GM12878 (cell line): Measurements from ENCODE around the gene WWC2. TPM values are rescaled to one million over a fixed set of nuclear protein-coding genes. Genes with fewer than 3 reads are reported as not detected.

ENCODE experiments used
- ATAC-seq: fragments of 200-7000 bp; cut with Tn5 transposase; 3 replicates; pipeline ENCODE4 v1.9.1; 2020; ENCODE audit warnings: mild to moderate bottlenecking, moderate library complexity
- BruUV-seq: library from RNA; stranded (reverse); fragments of 400-500 nt; replicated peaks from 2 replicates; lab custom pipeline; 2021; lab: Mats Ljungman, UMichigan
- CTCF ChIA-PET: fragments of 300-600 bp; sonication (Branson Sonifier 250); formaldehyde crosslinking; extraction: SDS; loops from one replicate; lab custom pipeline; 2021; ENCODE audit warnings: inconsistent platforms; lab: Yijun Ruan, JAX
- POLR2A ChIA-PET: fragments of 350-600 bp; formaldehyde crosslinking; extraction: SDS; loops from one replicate; lab custom pipeline; 2021; ENCODE audit warnings: inconsistent platforms; lab: Charles Lee
- RAD21 ChIA-PET: fragments of 300-600 bp; sonication (Branson Sonifier 250); formaldehyde crosslinking; loops from one replicate; lab custom pipeline; 2023; ENCODE audit warnings: antibody characterized with exemption; ENCODE audit not compliant: unreplicated experiment; lab: Charles Lee
- SMC1A ChIA-PET: fragments of 300-600 bp; sonication (Branson Sonifier 250); formaldehyde crosslinking; loops from one replicate; lab custom pipeline; 2023; ENCODE audit not compliant: unreplicated experiment, uncharacterized antibody; lab: Charles Lee
- DNase-seq: peaks from one replicate; pipeline ENCODE4 v3.0.0-alpha.2; 2011; ENCODE audit warnings: low read depth, low spot score
- FAIRE-seq: peaks from 3 replicates; lab custom pipeline; 2011; peaks lifted over from hg19 to GRCh38; lab: Jason Lieb, UNC
- H2AFZ ChIP-seq: 2 replicates; pipeline ENCODE4 v1.6.0; 2011; ENCODE audit warnings: low read depth, low read length, control low read depth; ENCODE audit not compliant: control insufficient read depth
- H3K27ac ChIP-seq: 2 replicates; pipeline ENCODE4 v1.5.1; 2011; ENCODE audit warnings: control low read depth; ENCODE audit not compliant: control insufficient read depth, insufficient read depth
- H3K27me3 ChIP-seq, 2 experiments: replicated peaks in 1 of 2; 2 replicates each; pipeline versions ENCODE4 v1.6.0 to v1.6.1; 2011; ENCODE audit warnings: low read length in 1 of 2; ENCODE audit not compliant: control insufficient read depth in 2 of 2, insufficient read depth in 2 of 2
- H3K36me3 ChIP-seq, 2 experiments: 2 replicates each; pipeline ENCODE4 v1.5.1; 2011; ENCODE audit warnings: low read length in 1 of 2; ENCODE audit not compliant: control insufficient read depth in 2 of 2, insufficient read depth in 2 of 2
- H3K4me1 ChIP-seq: 2 replicates; pipeline ENCODE4 v1.6.1; 2011; ENCODE audit warnings: mild to moderate bottlenecking, low read length, moderate library complexity, mixed read lengths; ENCODE audit not compliant: control insufficient read depth, insufficient read depth
- H3K4me2 ChIP-seq: 2 replicates; pipeline ENCODE4 v1.6.0; 2011; ENCODE audit warnings: control low read depth; ENCODE audit not compliant: control insufficient read depth, insufficient read depth
- H3K4me3 ChIP-seq: fragments of 200-600 bp; sonication (generic); 2 replicates; pipeline ENCODE4 v1.5.1; 2016
- H3K79me2 ChIP-seq: 2 replicates; pipeline ENCODE4 v1.6.0; 2011; ENCODE audit warnings: low read length; ENCODE audit not compliant: control insufficient read depth, insufficient read depth
- H3K9ac ChIP-seq: 2 replicates; pipeline ENCODE4 v1.8.0; 2011; ENCODE audit warnings: low read length, control low read depth, mixed read lengths; ENCODE audit not compliant: control insufficient read depth, insufficient read depth
- H3K9me3 ChIP-seq: replicated peaks from 3 replicates; pipeline ENCODE4 v1.5.1; 2011; ENCODE audit warnings: mild to moderate bottlenecking, low read length; ENCODE audit not compliant: control insufficient read depth, insufficient read depth
- H4K20me1 ChIP-seq: 2 replicates; pipeline ENCODE4 v1.6.0; 2011; ENCODE audit not compliant: control insufficient read depth, insufficient read depth
- BACH1 ChIP-seq: fragments of 450-650 bp; IDR thresholded peaks from 2 replicates; pipeline ENCODE4 v1.6.1; 2017; ENCODE audit warnings: mild to moderate bottlenecking, borderline replicate concordance
- CBFB ChIP-seq: IDR thresholded peaks from 2 replicates; pipeline ENCODE4 v1.6.1; 2016; ENCODE audit warnings: antibody characterized with exemption, low read depth
- CREM ChIP-seq: IDR thresholded peaks from 2 replicates; pipeline ENCODE4 v1.6.1; 2014; ENCODE audit warnings: antibody characterized with exemption, low read depth
- MTA2 ChIP-seq: fragments of 450-650 bp; IDR thresholded peaks from 2 replicates; pipeline ENCODE4 v1.6.1; 2016; ENCODE audit warnings: low read depth, mild to moderate bottlenecking, moderate library complexity
- NFYB ChIP-seq: IDR thresholded peaks from 2 replicates; pipeline ENCODE4 v1.6.1; 2011; ENCODE audit warnings: low read depth, mild to moderate bottlenecking, low read length, improper control_type of control experiment, moderate library complexity; ENCODE audit not compliant: insufficient read depth
- PAX8 ChIP-seq: fragments of 450-650 bp; IDR thresholded peaks from 2 replicates; pipeline ENCODE4 v1.6.1; 2017; ENCODE audit warnings: mild to moderate bottlenecking, moderate library complexity
- PML ChIP-seq: IDR thresholded peaks from 2 replicates; pipeline ENCODE4 v1.6.1; 2012; ENCODE audit warnings: low read length, inconsistent platforms
- SP1 ChIP-seq: IDR thresholded peaks from one replicate; pipeline ENCODE4 v1.6.1; 2011; ENCODE audit warnings: low read depth, low read length
- TBL1XR1 ChIP-seq: IDR thresholded peaks from 2 replicates; pipeline ENCODE4 v1.6.1; 2012; ENCODE audit warnings: low read depth, low read length, improper control_type of control experiment
- WGBS: methylation state at CpG from one replicate; pipeline ENCODE4 v1.1.6; 2016; ENCODE audit warnings: low lambda C conversion rate; ENCODE audit not compliant: insufficient replicate concordance, insufficient coverage; ENCODE audit errors: missing lambda C conversion rate; 5-methylcytosine and 5-hydroxymethylcytosine counted together
- in situ Hi-C: fragments of 300-500 bp; cut with MboI; formaldehyde crosslinking; loops from 9 replicates; pipeline ENCODE4 v1.14.3; 2018; ENCODE audit warnings: mixed read lengths
- intact Hi-C: fragments of 100-400 bp; cut with micrococcal nuclease; formaldehyde crosslinking; loops from one replicate; pipeline ENCODE4 v1.14.2; 2022; ENCODE audit not compliant: unreplicated experiment
- polyA plus RNA-seq, 11 experiments: library from polyadenylated mRNA; depleted of rRNA in 4 of 11; unstranded in 6 of 11; stranded (reverse) in 5 of 11; fragments of >200 nt; fragmentation: Nextera tagmentation in 4 of 11; fragmentation: Illumina TruSeq in 1 of 11; extraction: Ambion mirVana in 4 of 11; extraction: Trizol in 1 of 11; gene quantifications; 1 replicate in 1 of 11; 2 replicates in 10 of 11; pipeline versions ENCODE4 v1.2.1 to v1.2.3, GENCODE V29; 2011 to 2016; ENCODE audit warnings: inconsistent platforms in 2 of 11, missing spikeins in 2 of 11, low read depth in 1 of 11
- total RNA-seq, 4 experiments: library from RNA; depleted of rRNA in 3 of 4; stranded (reverse); fragments of >200 nt in 3 of 4; fragmentation: Illumina TruSeq in 1 of 4; extraction: Trizol in 1 of 4; gene quantifications; 2 replicates each; pipeline versions ENCODE4 v1.2.1 to v1.2.3, GENCODE V29; 2013 to 2021
- TF ChIP-seq, protein P1 (sequence below): fragments of 450-650 bp; formaldehyde crosslinking; IDR thresholded peaks from 2 replicates; pipeline ENCODE4 v1.4.0; 2022; ENCODE audit warnings: mild to moderate bottlenecking, moderate library complexity
- TF ChIP-seq, protein P2 (sequence below): IDR thresholded peaks from 2 replicates; pipeline ENCODE4 v1.6.1; 2012; ENCODE audit warnings: improper control_type of control experiment, low read depth, low read length; ENCODE audit not compliant: insufficient replicate concordance
- TF ChIP-seq, protein P3 (sequence below): IDR thresholded peaks from 2 replicates; pipeline ENCODE4 v1.6.1; 2012; ENCODE audit warnings: mild to moderate bottlenecking, low read depth, low read length

WWC2 gene
- total and polyA plus RNA-seq, 10 of the 15 experiments (the other 5 are each of a cell fraction or from before 2014, with no cell fraction given), result 0.02 to 0.72 (median 0.06) TPM; not detected in 3

- no peaks in the 10 kb centered on the region for H3K27me3 ChIP-seq
- no peak overlapping the region for H3K4me3 ChIP-seq
- no peaks in the 10 kb centered on the region for H3K36me3 ChIP-seq
- H3K79me2 ChIP-seq, result no peaks in the 10 kb centered on the region
- no peak overlapping the region for H3K9ac ChIP-seq
- H4K20me1 ChIP-seq, result no peaks in the 10 kb centered on the region
- intact Hi-C loops, result no loop called here
- 16% methylated on average over 4 of the region's 4 CpGs for WGBS
- ChIA-PET CTCF (no interaction called here), SMC1A (no interaction called here), POLR2A (no interaction called here), RAD21 (no interaction called here)
- in situ Hi-C loops, result no loop called here
- H3K9me3 ChIP-seq, result no peaks in the 10 kb centered on the region
- DNase-seq (no peak), FAIRE-seq (no peak), ATAC-seq (no peak)
- no peak overlapping the region for H3K27ac ChIP-seq
- no peak overlapping the region for H2AFZ ChIP-seq
- BruUV-seq, result no TSS peak
- H3K4me1 ChIP-seq, result no peaks in the 10 kb centered on the region
- no peak overlapping the region for H3K4me2 ChIP-seq
- no peak for TF ChIP-seq PAX8
- no peak for TF ChIP-seq PML
- TF ChIP-seq TBL1XR1, result no peak
- TF ChIP-seq MTA2, result no peak
- no peak for TF ChIP-seq BACH1
- TF ChIP-seq CREM, result no peak
- TF ChIP-seq, protein P1, sequence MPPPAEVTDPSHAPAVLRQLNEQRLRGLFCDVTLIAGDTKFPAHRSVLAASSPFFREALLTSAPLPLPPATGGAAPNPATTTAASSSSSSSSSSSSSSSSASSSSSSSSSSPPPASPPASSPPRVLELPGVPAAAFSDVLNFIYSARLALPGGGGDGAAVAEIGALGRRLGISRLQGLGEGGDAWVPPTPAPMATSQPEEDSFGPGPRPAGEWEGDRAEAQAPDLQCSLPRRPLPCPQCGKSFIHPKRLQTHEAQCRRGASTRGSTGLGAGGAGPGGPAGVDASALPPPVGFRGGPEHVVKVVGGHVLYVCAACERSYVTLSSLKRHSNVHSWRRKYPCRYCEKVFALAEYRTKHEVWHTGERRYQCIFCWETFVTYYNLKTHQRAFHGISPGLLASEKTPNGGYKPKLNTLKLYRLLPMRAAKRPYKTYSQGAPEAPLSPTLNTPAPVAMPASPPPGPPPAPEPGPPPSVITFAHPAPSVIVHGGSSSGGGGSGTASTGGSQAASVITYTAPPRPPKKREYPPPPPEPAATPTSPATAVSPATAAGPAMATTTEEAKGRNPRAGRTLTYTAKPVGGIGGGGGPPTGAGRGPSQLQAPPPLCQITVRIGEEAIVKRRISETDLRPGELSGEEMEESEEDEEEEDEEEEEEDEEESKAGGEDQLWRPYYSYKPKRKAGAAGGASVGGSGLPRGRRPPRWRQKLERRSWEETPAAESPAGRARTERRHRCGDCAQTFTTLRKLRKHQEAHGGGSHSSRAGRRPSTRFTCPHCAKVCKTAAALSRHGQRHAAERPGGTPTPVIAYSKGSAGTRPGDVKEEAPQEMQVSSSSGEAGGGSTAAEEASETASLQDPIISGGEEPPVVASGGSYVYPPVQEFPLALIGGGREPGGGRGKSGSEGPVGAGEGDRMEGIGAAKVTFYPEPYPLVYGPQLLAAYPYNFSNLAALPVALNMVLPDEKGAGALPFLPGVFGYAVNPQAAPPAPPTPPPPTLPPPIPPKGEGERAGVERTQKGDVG (CRISPR knock-in tag), result no peak
- TF ChIP-seq, protein P2, sequence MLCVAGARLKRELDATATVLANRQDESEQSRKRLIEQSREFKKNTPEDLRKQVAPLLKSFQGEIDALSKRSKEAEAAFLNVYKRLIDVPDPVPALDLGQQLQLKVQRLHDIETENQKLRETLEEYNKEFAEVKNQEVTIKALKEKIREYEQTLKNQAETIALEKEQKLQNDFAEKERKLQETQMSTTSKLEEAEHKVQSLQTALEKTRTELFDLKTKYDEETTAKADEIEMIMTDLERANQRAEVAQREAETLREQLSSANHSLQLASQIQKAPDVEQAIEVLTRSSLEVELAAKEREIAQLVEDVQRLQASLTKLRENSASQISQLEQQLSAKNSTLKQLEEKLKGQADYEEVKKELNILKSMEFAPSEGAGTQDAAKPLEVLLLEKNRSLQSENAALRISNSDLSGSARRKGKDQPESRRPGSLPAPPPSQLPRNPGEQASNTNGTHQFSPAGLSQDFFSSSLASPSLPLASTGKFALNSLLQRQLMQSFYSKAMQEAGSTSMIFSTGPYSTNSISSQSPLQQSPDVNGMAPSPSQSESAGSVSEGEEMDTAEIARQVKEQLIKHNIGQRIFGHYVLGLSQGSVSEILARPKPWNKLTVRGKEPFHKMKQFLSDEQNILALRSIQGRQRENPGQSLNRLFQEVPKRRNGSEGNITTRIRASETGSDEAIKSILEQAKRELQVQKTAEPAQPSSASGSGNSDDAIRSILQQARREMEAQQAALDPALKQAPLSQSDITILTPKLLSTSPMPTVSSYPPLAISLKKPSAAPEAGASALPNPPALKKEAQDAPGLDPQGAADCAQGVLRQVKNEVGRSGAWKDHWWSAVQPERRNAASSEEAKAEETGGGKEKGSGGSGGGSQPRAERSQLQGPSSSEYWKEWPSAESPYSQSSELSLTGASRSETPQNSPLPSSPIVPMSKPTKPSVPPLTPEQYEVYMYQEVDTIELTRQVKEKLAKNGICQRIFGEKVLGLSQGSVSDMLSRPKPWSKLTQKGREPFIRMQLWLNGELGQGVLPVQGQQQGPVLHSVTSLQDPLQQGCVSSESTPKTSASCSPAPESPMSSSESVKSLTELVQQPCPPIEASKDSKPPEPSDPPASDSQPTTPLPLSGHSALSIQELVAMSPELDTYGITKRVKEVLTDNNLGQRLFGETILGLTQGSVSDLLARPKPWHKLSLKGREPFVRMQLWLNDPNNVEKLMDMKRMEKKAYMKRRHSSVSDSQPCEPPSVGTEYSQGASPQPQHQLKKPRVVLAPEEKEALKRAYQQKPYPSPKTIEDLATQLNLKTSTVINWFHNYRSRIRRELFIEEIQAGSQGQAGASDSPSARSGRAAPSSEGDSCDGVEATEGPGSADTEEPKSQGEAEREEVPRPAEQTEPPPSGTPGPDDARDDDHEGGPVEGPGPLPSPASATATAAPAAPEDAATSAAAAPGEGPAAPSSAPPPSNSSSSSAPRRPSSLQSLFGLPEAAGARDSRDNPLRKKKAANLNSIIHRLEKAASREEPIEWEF, result no peak
- TF ChIP-seq NFYB, result no peak
- TF ChIP-seq, protein P3, sequence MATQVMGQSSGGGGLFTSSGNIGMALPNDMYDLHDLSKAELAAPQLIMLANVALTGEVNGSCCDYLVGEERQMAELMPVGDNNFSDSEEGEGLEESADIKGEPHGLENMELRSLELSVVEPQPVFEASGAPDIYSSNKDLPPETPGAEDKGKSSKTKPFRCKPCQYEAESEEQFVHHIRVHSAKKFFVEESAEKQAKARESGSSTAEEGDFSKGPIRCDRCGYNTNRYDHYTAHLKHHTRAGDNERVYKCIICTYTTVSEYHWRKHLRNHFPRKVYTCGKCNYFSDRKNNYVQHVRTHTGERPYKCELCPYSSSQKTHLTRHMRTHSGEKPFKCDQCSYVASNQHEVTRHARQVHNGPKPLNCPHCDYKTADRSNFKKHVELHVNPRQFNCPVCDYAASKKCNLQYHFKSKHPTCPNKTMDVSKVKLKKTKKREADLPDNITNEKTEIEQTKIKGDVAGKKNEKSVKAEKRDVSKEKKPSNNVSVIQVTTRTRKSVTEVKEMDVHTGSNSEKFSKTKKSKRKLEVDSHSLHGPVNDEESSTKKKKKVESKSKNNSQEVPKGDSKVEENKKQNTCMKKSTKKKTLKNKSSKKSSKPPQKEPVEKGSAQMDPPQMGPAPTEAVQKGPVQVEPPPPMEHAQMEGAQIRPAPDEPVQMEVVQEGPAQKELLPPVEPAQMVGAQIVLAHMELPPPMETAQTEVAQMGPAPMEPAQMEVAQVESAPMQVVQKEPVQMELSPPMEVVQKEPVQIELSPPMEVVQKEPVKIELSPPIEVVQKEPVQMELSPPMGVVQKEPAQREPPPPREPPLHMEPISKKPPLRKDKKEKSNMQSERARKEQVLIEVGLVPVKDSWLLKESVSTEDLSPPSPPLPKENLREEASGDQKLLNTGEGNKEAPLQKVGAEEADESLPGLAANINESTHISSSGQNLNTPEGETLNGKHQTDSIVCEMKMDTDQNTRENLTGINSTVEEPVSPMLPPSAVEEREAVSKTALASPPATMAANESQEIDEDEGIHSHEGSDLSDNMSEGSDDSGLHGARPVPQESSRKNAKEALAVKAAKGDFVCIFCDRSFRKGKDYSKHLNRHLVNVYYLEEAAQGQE, result no peak
- no peak for TF ChIP-seq SP1
- TF ChIP-seq CBFB, result no peak
Measured at GRCh38 chr4:183158062-183158461, 59.0 kb downstream of the WWC2 start.
